NB4 (cell line): ENCODE measurements around the gene NCOA3.

Experiments
- POLR2A ChIP-seq: IDR thresholded peaks from 2 replicates; pipeline ENCODE4 v1.6.1; 2011; ENCODE audit warnings: mild to moderate bottlenecking; ENCODE audit not compliant: insufficient read length; ENCODE audit errors: extremely low read depth
- TF ChIP-seq, protein P1 (sequence below): IDR thresholded peaks from one replicate; pipeline ENCODE4 v1.5.1; 2012; ENCODE audit warnings: low read depth, low read length

DNA sequence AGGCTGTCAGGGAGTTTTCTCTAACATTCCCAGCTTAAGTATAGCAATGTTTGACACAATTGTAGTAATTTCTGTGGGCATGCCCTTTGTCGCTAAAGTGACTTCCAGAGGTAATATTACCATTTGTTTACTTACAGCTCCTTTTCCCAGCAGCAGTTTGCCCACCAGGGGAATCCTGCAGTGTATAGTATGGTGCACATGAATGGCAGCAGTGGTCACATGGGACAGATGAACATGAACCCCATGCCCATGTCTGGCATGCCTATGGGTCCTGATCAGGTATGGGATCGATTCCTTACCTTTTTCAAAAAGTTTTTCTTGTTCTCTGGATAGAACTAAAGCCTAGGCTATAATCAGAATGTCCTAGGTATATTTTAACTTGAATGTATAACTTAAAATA, 151.1 kb downstream of the NCOA3 start:
- TF ChIP-seq, protein P1, sequence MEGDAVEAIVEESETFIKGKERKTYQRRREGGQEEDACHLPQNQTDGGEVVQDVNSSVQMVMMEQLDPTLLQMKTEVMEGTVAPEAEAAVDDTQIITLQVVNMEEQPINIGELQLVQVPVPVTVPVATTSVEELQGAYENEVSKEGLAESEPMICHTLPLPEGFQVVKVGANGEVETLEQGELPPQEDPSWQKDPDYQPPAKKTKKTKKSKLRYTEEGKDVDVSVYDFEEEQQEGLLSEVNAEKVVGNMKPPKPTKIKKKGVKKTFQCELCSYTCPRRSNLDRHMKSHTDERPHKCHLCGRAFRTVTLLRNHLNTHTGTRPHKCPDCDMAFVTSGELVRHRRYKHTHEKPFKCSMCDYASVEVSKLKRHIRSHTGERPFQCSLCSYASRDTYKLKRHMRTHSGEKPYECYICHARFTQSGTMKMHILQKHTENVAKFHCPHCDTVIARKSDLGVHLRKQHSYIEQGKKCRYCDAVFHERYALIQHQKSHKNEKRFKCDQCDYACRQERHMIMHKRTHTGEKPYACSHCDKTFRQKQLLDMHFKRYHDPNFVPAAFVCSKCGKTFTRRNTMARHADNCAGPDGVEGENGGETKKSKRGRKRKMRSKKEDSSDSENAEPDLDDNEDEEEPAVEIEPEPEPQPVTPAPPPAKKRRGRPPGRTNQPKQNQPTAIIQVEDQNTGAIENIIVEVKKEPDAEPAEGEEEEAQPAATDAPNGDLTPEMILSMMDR: no peak
- no peak for TF ChIP-seq POLR2A
